Measurements from ENCODE around the gene NRM.
"Not testable (repeated sequence)": the region's sequence is repeated elsewhere in the genome, so short reads cannot be mapped to it uniquely, and the experiment has no call there.

The NRM gene

GRCh38 chr6:30672445-30673253 is 18.1 kb downstream of the NRM start, which contains the start of gene DHX16:
Gene DHX16 (minus strand): TSS chr6:30673006. CDS start chr6:30672841, 165 bp downstream.
- Histone ChIP-seq H3K4me1 (ENCODE audit: control insufficient read depth, insufficient read depth, low read length) (peaks cover 17% of the 10 kb centered on the region), H3K36me3 (ENCODE audit: control insufficient read depth, insufficient read depth, low read length, severe bottlenecking) (peaks cover 38% of the 10 kb centered on the region), H3K9me3 (ENCODE audit: control insufficient read depth, low read length) (no peaks in the 10 kb centered on the region), H3K27me3 (replicated peaks; ENCODE audit: control insufficient read depth, insufficient read depth, low read length) (no peaks in the 10 kb centered on the region), H3K4me3 (ENCODE audit: low read length) (peak within 1 kb of the TSS; percentile 99), H3K9ac (ENCODE audit: low read length) (peak within 1 kb of the TSS; percentile 97)
- peak; percentile 99 for DNase-seq (ENCODE audit: low read depth)

GRCh38 chr6:30670760-30671527 is 19.8 kb downstream of the NRM start:
- no peak for DNase-seq (ENCODE audit: low read depth)
- peaks cover 9% of the 10 kb centered on the region for H3K4me1 ChIP-seq (ENCODE audit: control insufficient read depth, insufficient read depth, low read length)

GRCh38 chr6:30666300-30666699 is 24.5 kb downstream of the NRM start:
- H3K36me3 ChIP-seq (ENCODE audit: control insufficient read depth, insufficient read depth, low read length, severe bottlenecking), result peaks cover 76% of the 10 kb centered on the region
- not testable (repeated sequence) for H3K9ac ChIP-seq (ENCODE audit: low read length); H3K9me3 ChIP-seq (ENCODE audit: control insufficient read depth, low read length); H3K27me3 ChIP-seq (replicated peaks; ENCODE audit: control insufficient read depth, insufficient read depth, low read length); DNase-seq (ENCODE audit: low read depth); H3K4me1 ChIP-seq (ENCODE audit: control insufficient read depth, insufficient read depth, low read length); H3K4me3 ChIP-seq (ENCODE audit: low read length)

More at GRCh38 chr6:30670760-30671527, 19.8 kb downstream of the NRM start:
- Histone ChIP-seq H3K4me3 (ENCODE audit: low read length) (no peak overlapping the region), H3K27me3 (replicated peaks; ENCODE audit: control insufficient read depth, insufficient read depth, low read length) (no peaks in the 10 kb centered on the region), H3K9ac (ENCODE audit: low read length) (peak overlapping the region; percentile 97), H3K9me3 (ENCODE audit: control insufficient read depth, low read length) (no peaks in the 10 kb centered on the region), H3K36me3 (ENCODE audit: control insufficient read depth, insufficient read depth, low read length, severe bottlenecking) (peaks cover 33% of the 10 kb centered on the region)

GRCh38 chr6:30664994-30665767 is 25.6 kb downstream of the NRM start:
- DNase-seq (ENCODE audit: low read depth), result no peak
- Histone ChIP-seq H3K9me3 (ENCODE audit: control insufficient read depth, low read length) (no peaks in the 10 kb centered on the region), H3K36me3 (ENCODE audit: control insufficient read depth, insufficient read depth, low read length, severe bottlenecking) (peaks cover 78% of the 10 kb centered on the region), H3K9ac (ENCODE audit: low read length) (no peak overlapping the region), H3K4me1 (ENCODE audit: control insufficient read depth, insufficient read depth, low read length) (no peaks in the 10 kb centered on the region), H3K4me3 (ENCODE audit: low read length) (no peak overlapping the region), H3K27me3 (replicated peaks; ENCODE audit: control insufficient read depth, insufficient read depth, low read length) (no peaks in the 10 kb centered on the region)

- peaks cover 95% of the 10 kb centered on the region for H3K36me3 ChIP-seq (ENCODE audit: control insufficient read depth, insufficient read depth, low read length, severe bottlenecking)
- not testable (repeated sequence) for H3K4me1 ChIP-seq (ENCODE audit: control insufficient read depth, insufficient read depth, low read length); H3K9me3 ChIP-seq (ENCODE audit: control insufficient read depth, low read length); DNase-seq (ENCODE audit: low read depth); H3K27me3 ChIP-seq (replicated peaks; ENCODE audit: control insufficient read depth, insufficient read depth, low read length); H3K4me3 ChIP-seq (ENCODE audit: low read length); H3K9ac ChIP-seq (ENCODE audit: low read length)
Measured at GRCh38 chr6:30657922-30658321, 32.9 kb downstream of the NRM start.

GRCh38 chr6:30657454-30657853 is 33.3 kb downstream of the NRM start:
- Histone ChIP-seq H3K36me3 (ENCODE audit: control insufficient read depth, insufficient read depth, low read length, severe bottlenecking) (peaks cover 95% of the 10 kb centered on the region), H3K9me3 (ENCODE audit: control insufficient read depth, low read length) (no peaks in the 10 kb centered on the region), H3K27me3 (replicated peaks; ENCODE audit: control insufficient read depth, insufficient read depth, low read length) (no peaks in the 10 kb centered on the region), H3K4me1 (ENCODE audit: control insufficient read depth, insufficient read depth, low read length) (no peaks in the 10 kb centered on the region), H3K4me3 (ENCODE audit: low read length) (no peak overlapping the region), H3K9ac (ENCODE audit: low read length) (no peak overlapping the region)
- DNase-seq (ENCODE audit: low read depth), result no peak

- Histone ChIP-seq H3K4me3 (ENCODE audit: low read length) (no peak overlapping the region), H3K27me3 (replicated peaks; ENCODE audit: control insufficient read depth, insufficient read depth, low read length) (no peaks in the 10 kb centered on the region), H3K4me1 (ENCODE audit: control insufficient read depth, insufficient read depth, low read length) (no peaks in the 10 kb centered on the region), H3K36me3 (ENCODE audit: control insufficient read depth, insufficient read depth, low read length, severe bottlenecking) (peaks cover 95% of the 10 kb centered on the region), H3K9me3 (ENCODE audit: control insufficient read depth, low read length) (no peaks in the 10 kb centered on the region), H3K9ac (ENCODE audit: low read length) (no peak overlapping the region)
- no peak for DNase-seq (ENCODE audit: low read depth)
Measured at GRCh38 chr6:30656513-30656912, 34.3 kb downstream of the NRM start.

- no peak overlapping the region for H3K4me3 ChIP-seq (ENCODE audit: low read length)
- no peaks in the 10 kb centered on the region for H3K4me1 ChIP-seq (ENCODE audit: control insufficient read depth, insufficient read depth, low read length)
- H3K9ac ChIP-seq (ENCODE audit: low read length), result no peak overlapping the region
- no peak for DNase-seq (ENCODE audit: low read depth)
- peaks cover 99% of the 10 kb centered on the region for H3K36me3 ChIP-seq (ENCODE audit: control insufficient read depth, insufficient read depth, low read length, severe bottlenecking)
- H3K27me3 ChIP-seq (replicated peaks; ENCODE audit: control insufficient read depth, insufficient read depth, low read length), result no peaks in the 10 kb centered on the region
- H3K9me3 ChIP-seq (ENCODE audit: control insufficient read depth, low read length), result no peaks in the 10 kb centered on the region
Measured at GRCh38 chr6:30655743-30656094, 35.1 kb downstream of the NRM start.

GRCh38 chr6:30654798-30655742 is 35.7 kb downstream of the NRM start:
- Histone ChIP-seq H3K9me3 (ENCODE audit: control insufficient read depth, low read length) (no peaks in the 10 kb centered on the region), H3K36me3 (ENCODE audit: control insufficient read depth, insufficient read depth, low read length, severe bottlenecking) (peaks cover 93% of the 10 kb centered on the region), H3K9ac (ENCODE audit: low read length) (no peak overlapping the region), H3K4me3 (ENCODE audit: low read length) (no peak overlapping the region), H3K27me3 (replicated peaks; ENCODE audit: control insufficient read depth, insufficient read depth, low read length) (no peaks in the 10 kb centered on the region), H3K4me1 (ENCODE audit: control insufficient read depth, insufficient read depth, low read length) (no peaks in the 10 kb centered on the region)
- no peak for DNase-seq (ENCODE audit: low read depth)

- no peak overlapping the region for H3K4me3 ChIP-seq (ENCODE audit: low read length)
- H3K9me3 ChIP-seq (ENCODE audit: control insufficient read depth, low read length), result no peaks in the 10 kb centered on the region
- H3K27me3 ChIP-seq (replicated peaks; ENCODE audit: control insufficient read depth, insufficient read depth, low read length), result no peaks in the 10 kb centered on the region
- no peak overlapping the region for H3K9ac ChIP-seq (ENCODE audit: low read length)
- H3K4me1 ChIP-seq (ENCODE audit: control insufficient read depth, insufficient read depth, low read length), result peaks cover 7% of the 10 kb centered on the region
- DNase-seq (ENCODE audit: low read depth), result no peak
- peaks cover 55% of the 10 kb centered on the region for H3K36me3 ChIP-seq (ENCODE audit: control insufficient read depth, insufficient read depth, low read length, severe bottlenecking)
Measured at GRCh38 chr6:30651143-30651542, 39.6 kb downstream of the NRM start.
